ENCODE data around the gene TK2. TPM values are rescaled to one million over a fixed set of nuclear protein-coding genes. Genes with fewer than 3 reads are reported as not detected.

The TK2 gene
- total and polyA plus RNA-seq, 9 of the 15 experiments (the other 6 are each of a cell fraction or from before 2014, with no cell fraction given), result 1.1 to 10.2 (median 5.3) TPM

DNA sequence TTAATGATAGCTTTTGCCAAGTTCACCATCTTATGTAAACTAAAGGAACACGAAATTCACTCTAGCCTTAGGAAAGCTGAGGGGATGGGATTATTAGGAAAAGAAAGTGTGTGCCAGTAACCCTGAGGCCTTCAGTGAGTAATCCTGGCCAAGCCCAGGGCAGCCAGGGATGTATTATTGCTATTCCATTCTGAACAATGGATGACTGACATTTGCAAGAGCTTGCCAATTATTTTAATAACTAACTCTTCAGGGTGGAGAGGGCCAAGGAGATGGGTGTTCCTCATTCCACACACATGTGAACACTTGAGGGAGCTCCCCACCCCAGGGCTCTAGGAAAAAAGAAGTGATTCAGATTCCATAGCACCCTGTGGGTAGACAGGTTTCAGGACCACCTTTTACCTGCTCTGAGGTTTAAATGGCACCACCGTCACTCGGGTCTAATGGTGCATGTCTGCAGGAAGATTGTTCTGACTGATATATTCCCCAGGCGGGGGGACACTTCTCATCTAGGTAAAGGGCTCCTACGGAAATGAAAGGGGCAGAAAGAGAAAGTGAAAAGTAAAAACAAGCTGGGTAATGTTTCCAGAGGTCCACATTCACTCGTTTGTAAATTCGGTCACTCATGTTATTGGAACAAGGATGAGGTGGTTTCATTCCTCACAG is 41.5 kb downstream of the TK2 start:
- H2AFZ ChIP-seq (ENCODE audit: low read depth, low read length), result no peak overlapping the region
- no peak overlapping the region for H3K4me3 ChIP-seq
- intact Hi-C loops (cut with micrococcal nuclease), result no loop called here
- DNase-seq (ENCODE audit: extremely low read depth in 1 of 4, low spot score in 3 of 4), result no peak
- no peaks in the 10 kb centered on the region for H3K79me2 ChIP-seq (ENCODE audit: control insufficient read depth, insufficient read depth, low read length)
- CTCF ChIA-PET (ENCODE audit: low intra/inter-chr PET ratio), result no interaction called here
- in situ Hi-C loops (cut with MboI), result no loop called here
- H3K4me2 ChIP-seq (ENCODE audit: insufficient read depth, low read length), result no peak overlapping the region
- no peaks in the 10 kb centered on the region for H4K20me1 ChIP-seq (replicated peaks; ENCODE audit: control insufficient read depth, insufficient read depth, low read length)
- no peak for TF ChIP-seq TAL1 (IDR thresholded peaks at IDR 0.05)
- no peak for TF ChIP-seq NR4A1 (CRISPR knock-in tag; IDR thresholded peaks at IDR 0.05)
- TF ChIP-seq NR4A1 (tag; IDR thresholded peaks at IDR 0.05), result no peak
- TF ChIP-seq SRSF7 (optimal IDR thresholded peaks at IDR 0.05; ENCODE audit: low read depth, low read length), result no peak
- TF ChIP-seq PREB (CRISPR knock-in tag; IDR thresholded peaks at IDR 0.05), result no peak
- no peak for TF ChIP-seq ZNF778 (CRISPR knock-in tag; IDR thresholded peaks at IDR 0.05)
- no peak for TF ChIP-seq RCOR1 (IDR thresholded peaks at IDR 0.05; ENCODE audit: borderline replicate concordance in 1 of 2, low read depth in 2 of 2, low read length in 2 of 2)
- no peak for TF ChIP-seq TBL1XR1 (IDR thresholded peaks at IDR 0.05; ENCODE audit: low read length in 2 of 2)
- TF ChIP-seq ZNF277 (CRISPR knock-in tag; IDR thresholded peaks at IDR 0.05; ENCODE audit: borderline replicate concordance), result no peak
- TF ChIP-seq RHOXF2B (CRISPR knock-in tag; conservative IDR thresholded peaks at IDR 0.05), result no peak
- TF ChIP-seq ZNF507 (tag; conservative IDR thresholded peaks at IDR 0.05), result no peak
- TF ChIP-seq ZNF212 (CRISPR knock-in tag; IDR thresholded peaks at IDR 0.05), result no peak
- no peak for TF ChIP-seq FOXJ3 (CRISPR knock-in tag; IDR thresholded peaks at IDR 0.05)
- TF ChIP-seq, protein P1, sequence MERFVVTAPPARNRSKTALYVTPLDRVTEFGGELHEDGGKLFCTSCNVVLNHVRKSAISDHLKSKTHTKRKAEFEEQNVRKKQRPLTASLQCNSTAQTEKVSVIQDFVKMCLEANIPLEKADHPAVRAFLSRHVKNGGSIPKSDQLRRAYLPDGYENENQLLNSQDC (CRISPR knock-in tag; IDR thresholded peaks at IDR 0.05), result no peak
- no peak for TF ChIP-seq HMG20A (CRISPR knock-in tag; conservative IDR thresholded peaks at IDR 0.05)
- no peak for TF ChIP-seq TFE3 (CRISPR knock-in tag; IDR thresholded peaks at IDR 0.05)
- TF ChIP-seq RBM34 (IDR thresholded peaks at IDR 0.05; ENCODE audit: borderline replicate concordance, insufficient read depth, low read length), result no peak
- no peak for TF ChIP-seq MCM5 (IDR thresholded peaks at IDR 0.05; ENCODE audit: low read depth)
- H3K27me3 ChIP-seq (ENCODE audit: control insufficient read depth in 2 of 2, insufficient read depth in 2 of 2, low read length in 2 of 2), result no peaks in the 10 kb centered on the region
- FAIRE-seq, result no peak
- BruUV-seq (replicated peaks), result no TSS peak
- no peak overlapping the region for H3K27ac ChIP-seq (ENCODE audit: extremely low read depth, low read depth, low read length)
- H3K9me3 ChIP-seq (replicated peaks; ENCODE audit: control insufficient read depth, insufficient read depth, low read depth, low read length), result no peaks in the 10 kb centered on the region
- 40% methylated on average over 7 of the region's 7 CpGs for WGBS (ENCODE audit: insufficient coverage, low coverage, missing lambda C conversion rate)
- POLR2A ChIA-PET, result interaction anchor here (0.8 kb wide), 1 partner anchor 21 kb away, joined by 4 read pairs; no protein-coding TSS in a partner anchor
- H3K9me1 ChIP-seq (ENCODE audit: control insufficient read depth, insufficient read depth, low read length), result no peaks in the 10 kb centered on the region
- ATAC-seq, result no peak
- H3K36me3 ChIP-seq (ENCODE audit: control insufficient read depth, insufficient read depth, low read length), result no peaks in the 10 kb centered on the region; the same call in 2 of the 3 replicates
- no peak overlapping the region for H3K9ac ChIP-seq (ENCODE audit: insufficient read depth in 1 of 2, low read depth in 2 of 2, low read length in 2 of 2)
- peaks cover 10 to 13% of the 10 kb centered on the region in 2 experiments; a peak in 3 of 5 replicates for H3K4me1 ChIP-seq (replicated peaks in 1 of 2; ENCODE audit: control insufficient read depth in 2 of 2, insufficient read depth in 2 of 2, low read length in 2 of 2)
